B cell (primary cell): ENCODE data around the gene OR2W3. TPM values are rescaled to one million over a fixed set of nuclear protein-coding genes. Genes with fewer than 3 reads are reported as not detected.
"Not testable (repeated sequence)": the region's sequence is repeated elsewhere in the genome, so short reads cannot be mapped to it uniquely, and the experiment has no call there.

Source experiments
- ATAC-seq: fragments of 200-7000 bp; cut with Tn5 transposase; one replicate; pipeline ENCODE4 v1.10.0; 2021; ENCODE audit warnings: low read depth, mild to moderate bottlenecking, moderate number of reproducible peaks, moderate library complexity
- CTCF ChIA-PET: fragments of 350-600 bp; sonication (Branson Sonifier 250); formaldehyde crosslinking; loops from one replicate; lab custom pipeline; 2021; ENCODE audit warnings: antibody characterized with exemption, inconsistent platforms; lab: Charles Lee
- POLR2A ChIA-PET: fragments of 350-600 bp; sonication (Branson Sonifier 250); formaldehyde crosslinking; loops from one replicate; lab custom pipeline; 2021; ENCODE audit warnings: antibody characterized with exemption; lab: Charles Lee
- DNase-seq: peaks from one replicate; pipeline ENCODE4 v3.0.0; 2013
- H2AFZ ChIP-seq: 2 replicates; pipeline ENCODE4 v1.6.1; 2012; ENCODE audit warnings: mild to moderate bottlenecking, low read depth, low read length; ENCODE audit not compliant: insufficient read depth, poor library complexity, severe bottlenecking
- H3K27ac ChIP-seq, 2 donors: 1 replicate in 1 of 2; 2 replicates in 1 of 2; pipeline ENCODE4 v1.5.1; 2012 to 2013; ENCODE audit warnings: low read length in 2 of 2, mild to moderate bottlenecking in 2 of 2, moderate library complexity in 1 of 2
- H3K27me3 ChIP-seq, 4 experiments: fragments of 200-600 bp in 1 of 4; sonication (generic) in 1 of 4; replicated peaks in 1 of 4; 1 replicate in 2 of 4; 2 replicates in 2 of 4; pipeline versions ENCODE4 v1.6.1 to v1.7.0; 2013 to 2016; ENCODE audit warnings: low read length in 3 of 4, mild to moderate bottlenecking in 2 of 4, mixed read lengths in 1 of 4, moderate library complexity in 1 of 4; ENCODE audit not compliant: insufficient read depth in 4 of 4, control insufficient read depth in 3 of 4; ENCODE audit errors: control extremely low read depth in 1 of 4
- H3K36me3 ChIP-seq, 2 experiments: replicated peaks in 1 of 2; 1 replicate in 1 of 2; 2 replicates in 1 of 2; pipeline versions ENCODE4 v1.6.1 to v1.7.1; 2013; ENCODE audit warnings: low read length in 1 of 2; ENCODE audit not compliant: insufficient read depth in 2 of 2, control insufficient read depth in 1 of 2; ENCODE audit errors: control extremely low read depth in 1 of 2, extremely low read depth in 1 of 2
- H3K4me1 ChIP-seq, 2 donors: fragments of 200-600 bp in 1 of 2; sonication (generic) in 1 of 2; 1 replicate in 1 of 2; 2 replicates in 1 of 2; pipeline versions ENCODE4 v1.5.1 to v1.6.1; 2013 to 2017; ENCODE audit warnings: low read length in 2 of 2; ENCODE audit not compliant: control insufficient read depth in 2 of 2, insufficient read depth in 2 of 2
- H3K4me2 ChIP-seq: replicated peaks from 2 replicates; pipeline ENCODE3; 2012; ENCODE audit warnings: mild to moderate bottlenecking, low read depth, low read length; ENCODE audit not compliant: poor library complexity, severe bottlenecking
- H3K4me3 ChIP-seq, 5 experiments: fragments of 200-600 bp in 1 of 5; sonication (generic) in 1 of 5; 1 replicate in 3 of 5; 2 replicates in 2 of 5; pipeline versions ENCODE4 v1.5.1 to v1.7.0; 2011 to 2016; ENCODE audit warnings: low read length in 4 of 5, mild to moderate bottlenecking in 4 of 5, low read depth in 2 of 5, control low read depth in 1 of 5, moderate library complexity in 1 of 5; ENCODE audit not compliant: insufficient read depth in 1 of 5; ENCODE audit errors: control extremely low read depth in 1 of 5, extremely low read depth in 1 of 5
- H3K79me2 ChIP-seq: fragments of 200-600 bp; sonication (generic); one replicate; pipeline ENCODE4 v1.6.0; 2016; ENCODE audit warnings: low read length; ENCODE audit not compliant: control insufficient read depth, insufficient read depth
- H3K9ac ChIP-seq: fragments of 200-600 bp; sonication (generic); 2 replicates; pipeline ENCODE4 v1.6.1; 2017; ENCODE audit warnings: mild to moderate bottlenecking, low read length, moderate library complexity
- H3K9me3 ChIP-seq, 3 donors: one replicate each; pipeline versions ENCODE4 v1.6.1 to v1.7.1; 2013; ENCODE audit warnings: low read length in 2 of 3; ENCODE audit not compliant: control insufficient read depth in 2 of 3, insufficient read depth in 1 of 3; ENCODE audit errors: control extremely low read depth in 1 of 3
- H4K20me1 ChIP-seq: 2 replicates; pipeline ENCODE4 v1.6.0; 2012; ENCODE audit warnings: mild to moderate bottlenecking, low read length; ENCODE audit not compliant: insufficient read depth, control insufficient read depth, poor library complexity, severe bottlenecking
- H3K27ac Mint-ChIP-seq: one replicate; pipeline ENCODE4 v1.8.0; 2021; ENCODE audit warnings: mixed read lengths
- H3K27me3 Mint-ChIP-seq: one replicate; pipeline ENCODE4 v1.8.0; 2021; ENCODE audit warnings: mixed read lengths
- H3K4me1 Mint-ChIP-seq: one replicate; pipeline ENCODE4 v1.8.0; 2021; ENCODE audit warnings: mixed read lengths
- H3K4me3 Mint-ChIP-seq: one replicate; pipeline ENCODE4 v1.8.0; 2021; ENCODE audit warnings: mixed read lengths
- H3K9me3 Mint-ChIP-seq: one replicate; pipeline ENCODE4 v1.8.0; 2022; ENCODE audit warnings: mixed read lengths; ENCODE audit not compliant: insufficient read depth
- EZH2 ChIP-seq: IDR thresholded peaks from 2 replicates; pipeline ENCODE4 v1.6.1; 2012; ENCODE audit warnings: borderline replicate concordance, low read depth, mild to moderate bottlenecking, moderate library complexity, low read length; ENCODE audit not compliant: insufficient read depth, poor library complexity, severe bottlenecking
- WGBS: methylation state at CpG from one replicate; pipeline ENCODE4 v1.1.5; 2013; ENCODE audit warnings: missing lambda C conversion rate; ENCODE audit not compliant: insufficient coverage; 5-methylcytosine and 5-hydroxymethylcytosine counted together
- intact Hi-C: fragments of 100-400 bp; cut with micrococcal nuclease; formaldehyde crosslinking; loops from one replicate; pipeline ENCODE4 v1.10.0; 2022
- polyA plus RNA-seq: library from polyadenylated mRNA; depleted of rRNA; stranded (reverse); fragments of >200 nt; gene quantifications from 2 replicates; pipeline ENCODE4 v1.2.3, GENCODE V29; 2012
- total RNA-seq, 2 donors: library from RNA; stranded (reverse); fragments of 120-200 nt in 1 of 2; gene quantifications; 1 replicate in 1 of 2; 2 replicates in 1 of 2; pipeline versions ENCODE4 v1.2.3 to v1.2.4, GENCODE V29; 2013 to 2022
- TF ChIP-seq, protein P1 (sequence below): fragments of 200-600 bp; IDR thresholded peaks from one replicate; pipeline ENCODE4 v1.8.0; 2022; ENCODE audit warnings: antibody characterized with exemption, mild to moderate bottlenecking

OR2W3 gene
- total and polyA plus RNA-seq, 2 donors (not counting 1 experiment from before 2014, with no cell fraction given): 2.5 TPM; not detected in 1

DNA sequence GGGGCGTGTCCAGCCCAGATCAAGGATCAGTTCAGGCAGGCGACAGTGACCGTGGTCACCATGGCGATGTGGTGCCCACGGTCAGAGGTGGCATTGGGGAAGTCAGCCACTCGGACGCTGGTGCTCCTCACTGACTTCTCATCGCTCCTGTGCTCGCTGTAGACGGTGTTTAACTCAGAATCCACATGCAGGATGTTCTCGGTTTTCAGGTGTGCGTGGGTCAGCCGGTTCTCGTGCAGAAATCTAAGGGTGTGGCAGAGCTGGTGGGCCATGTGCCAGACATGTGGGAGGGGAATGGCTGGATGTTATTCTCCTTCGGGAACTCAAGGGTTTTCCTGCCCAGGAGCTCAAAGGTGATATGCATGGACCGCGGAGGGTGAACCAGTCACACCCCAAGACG is 41.0 kb downstream of the OR2W3 start:
- H3K27me3 ChIP-seq: no peaks in the 10 kb centered on the region
- H2AFZ ChIP-seq: no peak overlapping the region
- CTCF ChIA-PET: no interaction called here
- H3K4me1 ChIP-seq: no peaks in the 10 kb centered on the region
- no peak overlapping the region for H3K4me3 Mint-ChIP-seq
- H3K9me3 ChIP-seq: peaks cover 0 to 16% (median 3%) of the 10 kb centered on the region in 3 donors
- intact Hi-C loops: no loop called here
- no peak for DNase-seq
- H3K27me3 Mint-ChIP-seq: peaks cover 6% of the 10 kb centered on the region
- H4K20me1 ChIP-seq: no peaks in the 10 kb centered on the region
- H3K9ac ChIP-seq: no peak overlapping the region
- H3K79me2 ChIP-seq: no peaks in the 10 kb centered on the region
- H3K27ac Mint-ChIP-seq: no peak overlapping the region
- no peak overlapping the region for H3K27ac ChIP-seq
- H3K4me3 ChIP-seq: no peak overlapping the region
- ATAC-seq: no peak
- peaks cover 6% of the 10 kb centered on the region for H3K9me3 Mint-ChIP-seq
- no peaks in the 10 kb centered on the region for H3K4me1 Mint-ChIP-seq
- no peaks in the 10 kb centered on the region for H3K36me3 ChIP-seq
- TF ChIP-seq, protein P1, sequence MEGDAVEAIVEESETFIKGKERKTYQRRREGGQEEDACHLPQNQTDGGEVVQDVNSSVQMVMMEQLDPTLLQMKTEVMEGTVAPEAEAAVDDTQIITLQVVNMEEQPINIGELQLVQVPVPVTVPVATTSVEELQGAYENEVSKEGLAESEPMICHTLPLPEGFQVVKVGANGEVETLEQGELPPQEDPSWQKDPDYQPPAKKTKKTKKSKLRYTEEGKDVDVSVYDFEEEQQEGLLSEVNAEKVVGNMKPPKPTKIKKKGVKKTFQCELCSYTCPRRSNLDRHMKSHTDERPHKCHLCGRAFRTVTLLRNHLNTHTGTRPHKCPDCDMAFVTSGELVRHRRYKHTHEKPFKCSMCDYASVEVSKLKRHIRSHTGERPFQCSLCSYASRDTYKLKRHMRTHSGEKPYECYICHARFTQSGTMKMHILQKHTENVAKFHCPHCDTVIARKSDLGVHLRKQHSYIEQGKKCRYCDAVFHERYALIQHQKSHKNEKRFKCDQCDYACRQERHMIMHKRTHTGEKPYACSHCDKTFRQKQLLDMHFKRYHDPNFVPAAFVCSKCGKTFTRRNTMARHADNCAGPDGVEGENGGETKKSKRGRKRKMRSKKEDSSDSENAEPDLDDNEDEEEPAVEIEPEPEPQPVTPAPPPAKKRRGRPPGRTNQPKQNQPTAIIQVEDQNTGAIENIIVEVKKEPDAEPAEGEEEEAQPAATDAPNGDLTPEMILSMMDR: no peak
- TF ChIP-seq EZH2: no peak
- over 99% methylated on average over 18 of the region's 18 CpGs for WGBS
- no peak overlapping the region for H3K4me2 ChIP-seq
- POLR2A ChIA-PET: no interaction called here

DNA sequence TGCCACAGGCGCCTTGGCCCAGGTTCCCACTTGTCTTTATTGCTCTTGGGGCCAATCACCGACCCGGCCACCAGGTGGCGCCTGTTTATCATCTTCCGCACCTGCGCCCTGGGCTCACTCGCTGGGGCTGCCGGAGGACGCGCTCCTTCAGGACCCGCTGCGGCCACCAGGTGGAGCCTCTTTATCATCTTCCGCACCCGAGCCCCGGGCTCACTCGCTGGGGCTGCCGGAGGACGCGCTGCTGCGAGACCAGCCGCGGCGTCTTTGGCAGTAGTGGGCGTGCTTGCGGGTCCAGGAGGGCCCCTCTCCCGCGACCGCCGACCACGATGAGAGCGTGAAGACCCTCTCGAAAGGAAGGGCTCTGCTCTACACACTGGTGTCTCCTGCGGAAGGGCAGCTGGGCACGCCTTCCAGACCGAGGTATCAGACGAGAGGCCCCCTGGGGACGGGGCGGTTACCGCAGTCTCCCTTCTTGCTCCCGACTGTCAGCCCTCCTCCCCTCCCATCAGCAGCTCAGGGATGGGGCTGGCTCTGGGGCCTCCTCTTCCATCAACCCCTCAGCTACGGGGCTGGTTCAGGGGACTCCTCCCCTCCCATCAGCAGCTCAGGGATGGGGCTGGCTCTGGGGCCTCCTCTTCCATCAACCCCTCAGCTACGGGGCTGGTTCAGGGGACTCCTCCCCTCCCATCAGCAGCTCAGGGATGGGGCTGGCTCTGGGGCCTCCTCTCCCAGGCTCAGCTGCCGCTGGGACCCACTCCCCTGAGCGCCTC is 41.8 kb downstream of the OR2W3 start:
- Histone ChIP-seq H2AFZ (peak overlapping the region; percentile 88), H3K4me2 (peak overlapping the region; percentile 76), H3K27ac (peak overlapping the region in 1 of 2 donors; percentile 69), H3K9ac (peak overlapping the region; percentile 71), H3K4me3 (peak overlapping the region in 4 of 5 experiments; percentile 64 to 81 (median 70)), H3K9me3 (peaks cover 0 to 16% (median 3%) of the 10 kb centered on the region in 3 donors)
- POLR2A ChIA-PET, H3K79me2 ChIP-seq, intact Hi-C loops, H3K4me1 Mint-ChIP-seq, H3K27me3 ChIP-seq, H3K27me3 Mint-ChIP-seq, H3K36me3 ChIP-seq, H4K20me1 ChIP-seq, H3K9me3 Mint-ChIP-seq, CTCF ChIA-PET, H3K4me1 ChIP-seq: not testable (repeated sequence)
- Mint-ChIP-seq H3K27ac (peak overlapping the region; percentile 18), H3K4me3 (peak overlapping the region; percentile 79)
- TF ChIP-seq, protein P1: peak; percentile 88
- 11% methylated on average over 41 of the region's 44 CpGs for WGBS
- peak; percentile 99 for ATAC-seq
- DNase-seq: peak; percentile 94
